MCF 10A (cell line): ENCODE measurements around the gene GALR2. TPM values are rescaled to one million over a fixed set of nuclear protein-coding genes. Genes with fewer than 3 reads are reported as not detected.

Experiments used
- BruUV-seq: library from RNA; stranded (reverse); fragments of 400-500 nt; replicated peaks from 2 replicates; lab custom pipeline; 2021; lab: Mats Ljungman, UMichigan
- CTCF ChIA-PET: fragments of 300-600 bp; sonication (Branson Sonifier 250); formaldehyde crosslinking; extraction: SDS; loops from one replicate; lab custom pipeline; 2021; ENCODE audit warnings: antibody characterized with exemption, inconsistent platforms; lab: Yijun Ruan, JAX
- POLR2A ChIA-PET: fragments of 300-600, 350-650 bp; sonication (Branson Sonifier 250); formaldehyde crosslinking; extraction: SDS; loops from one replicate; lab custom pipeline; 2020; ENCODE audit warnings: antibody characterized with exemption, inconsistent platforms; lab: Yijun Ruan, JAX
- DNase-seq: peaks from one replicate; pipeline ENCODE4 v3.0.0-alpha.2; 2018; ENCODE audit not compliant: unreplicated experiment
- H3K27ac Mint-ChIP-seq: one replicate; pipeline ENCODE4 v1.8.0; 2022; ENCODE audit warnings: mild to moderate bottlenecking, low read depth, mixed read lengths; ENCODE audit not compliant: unreplicated experiment
- H3K27me3 Mint-ChIP-seq: one replicate; pipeline ENCODE4 v1.8.0; 2022; ENCODE audit warnings: mixed read lengths; ENCODE audit not compliant: insufficient read depth, unreplicated experiment
- H3K36me3 Mint-ChIP-seq: one replicate; pipeline ENCODE4 v1.8.0; 2022; ENCODE audit warnings: mild to moderate bottlenecking, moderate library complexity, mixed read lengths; ENCODE audit not compliant: insufficient read depth, unreplicated experiment
- H3K4me1 Mint-ChIP-seq: one replicate; pipeline ENCODE4 v1.8.0; 2022; ENCODE audit warnings: mixed read lengths; ENCODE audit not compliant: insufficient read depth, unreplicated experiment
- H3K4me3 Mint-ChIP-seq: one replicate; pipeline ENCODE4 v1.8.0; 2022; ENCODE audit warnings: mild to moderate bottlenecking, moderate library complexity, mixed read lengths; ENCODE audit not compliant: unreplicated experiment
- H3K9me3 Mint-ChIP-seq: one replicate; pipeline ENCODE4 v1.8.0; 2022; ENCODE audit warnings: mixed read lengths; ENCODE audit not compliant: unreplicated experiment
- intact Hi-C: fragments of 100-400 bp; cut with micrococcal nuclease; formaldehyde crosslinking; loops from 2 replicates; pipeline ENCODE4 v1.14.1; 2022
- total RNA-seq: library from RNA; stranded (reverse); gene quantifications from 2 replicates; pipeline ENCODE4 v1.2.3, GENCODE V29; 2022
- TF ChIP-seq, protein P1 (sequence below): fragments of 200-600 bp; IDR thresholded peaks from one replicate; pipeline ENCODE4 v1.8.0; 2022; ENCODE audit warnings: antibody characterized with exemption, mild to moderate bottlenecking; ENCODE audit not compliant: unreplicated experiment

The GALR2 gene
- total RNA-seq, 1 experiment from 2014 or later: 0.37 TPM

DNA sequence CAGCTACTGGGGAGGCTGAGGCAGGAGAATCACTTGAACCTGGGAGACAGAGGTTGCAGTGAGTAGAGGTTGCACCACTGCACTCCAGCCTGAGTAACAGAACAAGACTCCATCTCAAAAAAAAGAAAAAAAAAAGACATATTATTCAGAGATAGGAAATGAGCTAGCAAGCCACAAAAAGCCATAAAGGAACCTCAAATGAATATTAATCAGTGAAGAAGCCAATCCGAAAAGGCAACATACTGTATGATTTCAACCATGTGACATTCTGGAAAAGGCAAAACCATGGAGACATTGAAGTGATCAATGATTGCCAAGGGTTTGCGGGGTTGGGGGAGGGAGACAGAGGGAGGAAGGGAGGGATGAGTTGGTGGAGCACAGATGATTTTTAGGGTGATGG lies 37.4 kb downstream of the GALR2 start:
- Mint-ChIP-seq H3K27ac (no peak overlapping the region), H3K9me3 (no peaks in the 10 kb centered on the region), H3K4me1 (no peaks in the 10 kb centered on the region), H3K4me3 (no peak overlapping the region), H3K27me3 (no peaks in the 10 kb centered on the region), H3K36me3 (no peaks in the 10 kb centered on the region)
- ChIA-PET POLR2A (no interaction called here), CTCF (interaction anchor here (2.6 kb wide), 1 partner anchor 167 kb away, joined by 9 read pairs; no protein-coding TSS in a partner anchor)
- TF ChIP-seq, protein P1, sequence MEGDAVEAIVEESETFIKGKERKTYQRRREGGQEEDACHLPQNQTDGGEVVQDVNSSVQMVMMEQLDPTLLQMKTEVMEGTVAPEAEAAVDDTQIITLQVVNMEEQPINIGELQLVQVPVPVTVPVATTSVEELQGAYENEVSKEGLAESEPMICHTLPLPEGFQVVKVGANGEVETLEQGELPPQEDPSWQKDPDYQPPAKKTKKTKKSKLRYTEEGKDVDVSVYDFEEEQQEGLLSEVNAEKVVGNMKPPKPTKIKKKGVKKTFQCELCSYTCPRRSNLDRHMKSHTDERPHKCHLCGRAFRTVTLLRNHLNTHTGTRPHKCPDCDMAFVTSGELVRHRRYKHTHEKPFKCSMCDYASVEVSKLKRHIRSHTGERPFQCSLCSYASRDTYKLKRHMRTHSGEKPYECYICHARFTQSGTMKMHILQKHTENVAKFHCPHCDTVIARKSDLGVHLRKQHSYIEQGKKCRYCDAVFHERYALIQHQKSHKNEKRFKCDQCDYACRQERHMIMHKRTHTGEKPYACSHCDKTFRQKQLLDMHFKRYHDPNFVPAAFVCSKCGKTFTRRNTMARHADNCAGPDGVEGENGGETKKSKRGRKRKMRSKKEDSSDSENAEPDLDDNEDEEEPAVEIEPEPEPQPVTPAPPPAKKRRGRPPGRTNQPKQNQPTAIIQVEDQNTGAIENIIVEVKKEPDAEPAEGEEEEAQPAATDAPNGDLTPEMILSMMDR: no peak
- DNase-seq: no peak
- BruUV-seq: no TSS peak
- intact Hi-C loops: no loop called here

DNA sequence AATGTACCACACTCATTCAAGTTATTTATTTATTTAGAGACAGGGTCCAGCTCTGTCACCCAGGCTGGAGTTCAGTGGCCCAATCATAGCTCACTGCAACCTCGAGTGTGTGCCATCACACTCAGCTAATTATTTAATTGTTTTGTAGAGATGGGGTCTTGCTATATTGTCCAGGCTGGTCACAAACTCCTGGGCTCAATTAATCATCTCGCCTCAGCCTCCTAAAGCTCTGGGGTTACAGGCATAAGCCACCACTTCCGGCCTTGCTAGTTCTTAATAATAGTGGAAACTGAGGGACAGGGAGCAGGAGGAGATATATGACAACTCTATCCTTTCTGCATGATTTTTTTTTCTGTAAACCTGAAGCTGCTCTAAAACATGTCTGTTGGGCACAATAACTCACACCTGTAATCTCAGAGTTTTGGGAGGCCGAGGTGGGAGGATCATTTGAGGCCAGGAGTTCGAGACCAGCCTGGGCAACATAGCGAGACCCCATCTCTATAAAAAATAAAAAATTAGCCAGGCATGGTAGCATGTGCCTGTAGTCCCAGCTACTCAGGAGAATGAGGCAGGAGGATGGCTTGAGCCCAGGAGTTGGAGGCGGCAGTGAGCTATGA lies 40.7 kb downstream of the GALR2 start:
- Mint-ChIP-seq H3K27me3 (no peaks in the 10 kb centered on the region), H3K4me3 (no peak overlapping the region), H3K4me1 (no peaks in the 10 kb centered on the region), H3K36me3 (no peaks in the 10 kb centered on the region), H3K9me3 (no peaks in the 10 kb centered on the region), H3K27ac (no peak overlapping the region)
- DNase-seq: no peak
- CTCF ChIA-PET: interaction anchor here (0.7 to 1.3 kb wide), 2 partner anchors 67 to 163 kb away, joined by 3 to 4 read pairs; no protein-coding TSS in a partner anchor
- POLR2A ChIA-PET: interaction anchor here (0.7 to 1.5 kb wide), 2 partner anchors 12 to 17 kb away, joined by 3 to 4 read pairs; partner anchors contain the start of gene EXOC7
- BruUV-seq: no TSS peak
- TF ChIP-seq, protein P1: no peak
- intact Hi-C loops: no loop called here

DNA sequence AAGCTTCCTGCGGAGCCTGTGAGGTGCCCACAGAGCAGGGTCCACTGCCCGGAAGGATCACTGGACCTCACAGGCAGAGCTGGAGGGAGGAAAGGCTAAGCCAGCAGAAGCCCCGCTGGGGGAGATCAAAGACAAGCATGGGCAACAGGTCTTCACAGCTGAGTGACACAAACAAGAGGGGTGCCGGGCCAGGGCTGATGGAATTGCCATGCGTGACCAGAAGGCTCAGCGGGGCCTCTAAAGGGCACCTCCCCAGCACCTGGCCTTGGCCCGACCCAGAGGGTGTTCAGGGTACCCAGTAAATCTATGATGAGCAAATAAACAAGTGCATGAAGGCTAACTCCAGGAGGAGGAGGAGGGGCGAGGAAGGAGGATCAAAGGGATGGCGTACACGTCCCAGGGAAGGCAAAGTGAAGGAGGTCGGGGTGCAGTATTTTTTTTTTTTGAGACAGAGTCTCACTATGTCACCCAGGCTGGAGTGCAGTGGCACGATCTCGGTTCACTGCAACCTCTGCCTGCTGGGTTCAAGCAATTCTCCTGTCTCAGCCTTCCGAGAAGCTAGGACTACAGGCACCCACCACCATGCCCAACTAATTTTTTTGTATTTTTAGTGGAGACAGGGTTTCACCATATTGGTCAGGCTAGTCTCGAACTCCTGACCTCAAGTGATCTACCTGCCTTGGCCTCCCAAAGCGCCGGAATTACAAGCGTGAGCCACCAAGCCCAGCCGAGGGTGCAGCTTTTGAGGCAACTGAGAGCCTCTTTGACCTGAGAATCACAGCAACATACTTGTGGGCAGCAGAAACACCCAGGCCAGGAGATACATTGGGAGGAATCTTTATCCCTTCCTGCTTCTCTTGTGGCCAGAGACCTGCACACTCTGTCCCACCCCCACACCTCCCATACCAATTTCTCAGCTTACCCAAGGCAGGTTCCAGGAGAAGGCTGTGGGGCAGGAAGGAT lies 45.1 kb downstream of the GALR2 start:
- Mint-ChIP-seq H3K36me3 (no peaks in the 10 kb centered on the region), H3K27me3 (no peaks in the 10 kb centered on the region), H3K4me1 (no peaks in the 10 kb centered on the region), H3K4me3 (no peak overlapping the region), H3K9me3 (no peaks in the 10 kb centered on the region), H3K27ac (no peak overlapping the region)
- TF ChIP-seq, protein P1: no peak
- CTCF ChIA-PET: interaction anchor here (0.6 to 7.2 kb wide), 5 partner anchors 105 to 174 kb away, joined by 3 to 82 read pairs (median 4); no protein-coding TSS in a partner anchor
- DNase-seq: no peak
- BruUV-seq: no TSS peak
- intact Hi-C loops: no loop called here
- POLR2A ChIA-PET: no interaction called here

DNA sequence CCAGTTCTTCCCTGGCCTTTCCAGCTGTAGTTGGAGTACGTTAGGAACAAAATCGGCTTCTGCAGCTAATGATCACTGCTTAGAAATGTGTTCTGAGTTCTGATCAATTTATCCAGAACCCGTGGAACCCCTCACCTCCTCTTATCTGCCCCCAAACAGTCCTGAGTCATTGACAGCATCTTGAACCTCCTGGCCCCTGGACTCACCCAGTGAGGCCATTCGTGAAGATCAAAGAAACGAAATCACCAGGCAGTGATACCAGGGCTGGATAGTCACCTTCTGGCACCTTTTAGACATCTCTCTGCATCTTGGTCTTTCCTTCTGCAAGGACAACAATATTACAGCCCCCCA lies 46.1 kb downstream of the GALR2 start:
- H3K27ac Mint-ChIP-seq: no peak overlapping the region
- BruUV-seq: no TSS peak
- intact Hi-C loops: loop anchor here (1.0 kb wide), 2 partner anchors 62 to 159 kb away; no protein-coding TSS in a partner anchor
- TF ChIP-seq, protein P1: no peak
- ChIA-PET CTCF (interaction anchor here (0.6 to 7.2 kb wide), 6 partner anchors 12 to 372 kb away, joined by 3 to 82 read pairs (median 4); no protein-coding TSS in a partner anchor), POLR2A (interaction anchor here (1.2 kb wide), 1 partner anchor 159 kb away, joined by 4 read pairs; no protein-coding TSS in a partner anchor)
- H3K4me3 Mint-ChIP-seq: no peak overlapping the region
- no peaks in the 10 kb centered on the region for H3K4me1 Mint-ChIP-seq
- no peak for DNase-seq
- H3K27me3 Mint-ChIP-seq: no peaks in the 10 kb centered on the region
- no peaks in the 10 kb centered on the region for H3K9me3 Mint-ChIP-seq
- no peaks in the 10 kb centered on the region for H3K36me3 Mint-ChIP-seq
